Liver (tissue), 9 donors: ENCODE data around the gene AP1S2. TPM values are rescaled to one million over a fixed set of nuclear protein-coding genes. Genes with fewer than 3 reads are reported as not detected.

ENCODE experiments used
- DNase-seq: peaks from one replicate; pipeline ENCODE4 v3.0.0-alpha.2; 2017; ENCODE audit warnings: low spot score
- H3K27ac ChIP-seq, 2 donors: one replicate each; pipeline ENCODE4 v1.7.0; 2013; ENCODE audit warnings: inconsistent platforms in 2 of 2, low read length in 2 of 2, control low read depth in 1 of 2, low read depth in 1 of 2, mild to moderate bottlenecking in 1 of 2
- H3K27me3 ChIP-seq, 4 donors: one replicate each; pipeline versions ENCODE4 v1.6.1 to v1.7.0; 2013; ENCODE audit warnings: low read length in 3 of 4, inconsistent platforms in 1 of 4, mild to moderate bottlenecking in 1 of 4, moderate library complexity in 1 of 4; ENCODE audit not compliant: control insufficient read depth in 4 of 4, insufficient read depth in 4 of 4
- H3K36me3 ChIP-seq, 4 donors: one replicate each; pipeline versions ENCODE4 v1.6.1 to v1.7.0; 2013; ENCODE audit warnings: low read length in 3 of 4, mild to moderate bottlenecking in 3 of 4, low read depth in 1 of 4, moderate library complexity in 1 of 4; ENCODE audit not compliant: control insufficient read depth in 4 of 4, insufficient read depth in 3 of 4
- H3K4me1 ChIP-seq, 4 donors: one replicate each; pipeline versions ENCODE4 v1.6.1 to v1.7.0; 2013; ENCODE audit warnings: low read length in 3 of 4, mild to moderate bottlenecking in 3 of 4, moderate library complexity in 1 of 4; ENCODE audit not compliant: control insufficient read depth in 4 of 4, insufficient read depth in 4 of 4
- H3K4me3 ChIP-seq, 3 donors: one replicate each; pipeline versions ENCODE4 v1.6.1 to v1.7.0; 2013; ENCODE audit warnings: low read length in 3 of 3, control low read depth in 1 of 3, low read depth in 1 of 3, mild to moderate bottlenecking in 1 of 3
- H3K9ac ChIP-seq, 2 donors: one replicate each; pipeline ENCODE4 v1.7.0; 2013; ENCODE audit warnings: low read length in 2 of 2, mild to moderate bottlenecking in 2 of 2, moderate library complexity in 2 of 2, control low read depth in 1 of 2, low read depth in 1 of 2
- H3K9me3 ChIP-seq, 4 donors: one replicate each; pipeline versions ENCODE4 v1.6.1 to v1.7.0; 2013; ENCODE audit warnings: low read length in 3 of 4; ENCODE audit not compliant: control insufficient read depth in 4 of 4
- EGR1 ChIP-seq, 2 donors: IDR thresholded peaks; 2 replicates each; pipeline ENCODE4 v1.6.1; 2016 to 2018; ENCODE audit warnings: antibody characterized with exemption in 2 of 2, low read depth in 2 of 2
- FOXA1 ChIP-seq: IDR thresholded peaks from 2 replicates; pipeline ENCODE4 v1.6.1; 2016; ENCODE audit warnings: antibody characterized with exemption
- FOXA2 ChIP-seq: IDR thresholded peaks from 2 replicates; pipeline ENCODE4 v1.6.1; 2016; ENCODE audit warnings: antibody characterized with exemption
- GABPA ChIP-seq, 2 donors: IDR thresholded peaks in 1 of 2; conservative IDR thresholded peaks in 1 of 2; 2 replicates each; pipeline ENCODE4 v1.6.1; 2016; ENCODE audit warnings: antibody characterized with exemption in 2 of 2, mild to moderate bottlenecking in 1 of 2, moderate library complexity in 1 of 2
- HNF4A ChIP-seq, 2 donors: conservative IDR thresholded peaks; 2 replicates each; pipeline ENCODE4 v1.6.1; 2016; ENCODE audit warnings: antibody characterized with exemption in 2 of 2, mild to moderate bottlenecking in 2 of 2
- HNF4G ChIP-seq: IDR thresholded peaks from 2 replicates; pipeline ENCODE4 v1.6.1; 2016; ENCODE audit warnings: antibody characterized with exemption
- JUND ChIP-seq, 2 donors: IDR thresholded peaks; 2 replicates each; pipeline ENCODE4 v1.6.1; 2016; ENCODE audit warnings: antibody characterized with exemption in 2 of 2
- NR2F2 ChIP-seq: IDR thresholded peaks from 2 replicates; pipeline ENCODE4 v1.6.1; 2016; ENCODE audit warnings: antibody characterized with exemption
- RAD21 ChIP-seq, 2 donors: IDR thresholded peaks; 2 replicates each; pipeline ENCODE4 v1.6.1; 2016; ENCODE audit warnings: antibody characterized with exemption in 2 of 2, mild to moderate bottlenecking in 2 of 2
- RXRA ChIP-seq, 2 donors: IDR thresholded peaks; 2 replicates each; pipeline ENCODE4 v1.6.1; 2017 to 2018; ENCODE audit warnings: antibody characterized with exemption in 2 of 2, mild to moderate bottlenecking in 1 of 2
- SP1 ChIP-seq: IDR thresholded peaks from 2 replicates; pipeline ENCODE4 v1.6.1; 2018; ENCODE audit warnings: antibody characterized with exemption, mild to moderate bottlenecking
- TAF1 ChIP-seq: conservative IDR thresholded peaks from 2 replicates; pipeline ENCODE4 v1.6.1; 2016; ENCODE audit warnings: antibody characterized with exemption, mild to moderate bottlenecking
- YY1 ChIP-seq: IDR thresholded peaks from 2 replicates; pipeline ENCODE4 v1.6.1; 2016; ENCODE audit warnings: antibody characterized with exemption, mild to moderate bottlenecking
- WGBS: extraction: QIAGEN DNeasy Blood & Tissue Kit; methylation state at CpG from one replicate; pipeline ENCODE4 v1.1.7; 2013; 5-methylcytosine and 5-hydroxymethylcytosine counted together
- polyA plus RNA-seq, 2 donors: library from polyadenylated mRNA; stranded (reverse) in 1 of 2; unstranded in 1 of 2; fragments of 200-250 nt in 1 of 2; fragments of >200 nt in 1 of 2; fragmentation: Nextera tagmentation in 1 of 2; extraction: Ambion mirVana in 1 of 2; gene quantifications; one replicate each; pipeline versions ENCODE4 v1.2.1 to v1.2.3, GENCODE V29; 2013 to 2015
- total RNA-seq, 2 donors: library from RNA; depleted of rRNA; stranded (reverse); fragments of >200 nt; gene quantifications; one replicate each; pipeline ENCODE4 v1.2.3, GENCODE V29; 2014
- TF ChIP-seq, protein P1 (sequence below): IDR thresholded peaks from 2 replicates; pipeline ENCODE4 v1.6.1; 2016; ENCODE audit warnings: antibody characterized with exemption
- TF ChIP-seq, protein P2 (sequence below): IDR thresholded peaks from 2 replicates; pipeline ENCODE4 v1.6.1; 2016; ENCODE audit warnings: antibody characterized with exemption
- TF ChIP-seq, protein P3 (sequence below): IDR thresholded peaks from 2 replicates; pipeline ENCODE4 v1.6.1; 2016; ENCODE audit warnings: antibody characterized with exemption
- TF ChIP-seq, protein P4 (sequence below): IDR thresholded peaks from 2 replicates; pipeline ENCODE4 v1.6.1; 2016; ENCODE audit warnings: antibody characterized with exemption, mild to moderate bottlenecking
- TF ChIP-seq, protein P5 (sequence below): fragments of 150-350 bp; IDR thresholded peaks from 2 replicates; pipeline ENCODE4 v1.5.1; 2017; ENCODE audit warnings: improper control_type of control experiment, low read depth, low read length; ENCODE audit not compliant: missing input control
- donor health status: healthy.
- donor health status: healthy.
- donor health status: healthy.
- donor health status: healthy.
- donor health status: healthy.

AP1S2 gene
- total and polyA plus RNA-seq, 4 donors, result 6.1 to 25.7 (median 10.6) TPM

DNA sequence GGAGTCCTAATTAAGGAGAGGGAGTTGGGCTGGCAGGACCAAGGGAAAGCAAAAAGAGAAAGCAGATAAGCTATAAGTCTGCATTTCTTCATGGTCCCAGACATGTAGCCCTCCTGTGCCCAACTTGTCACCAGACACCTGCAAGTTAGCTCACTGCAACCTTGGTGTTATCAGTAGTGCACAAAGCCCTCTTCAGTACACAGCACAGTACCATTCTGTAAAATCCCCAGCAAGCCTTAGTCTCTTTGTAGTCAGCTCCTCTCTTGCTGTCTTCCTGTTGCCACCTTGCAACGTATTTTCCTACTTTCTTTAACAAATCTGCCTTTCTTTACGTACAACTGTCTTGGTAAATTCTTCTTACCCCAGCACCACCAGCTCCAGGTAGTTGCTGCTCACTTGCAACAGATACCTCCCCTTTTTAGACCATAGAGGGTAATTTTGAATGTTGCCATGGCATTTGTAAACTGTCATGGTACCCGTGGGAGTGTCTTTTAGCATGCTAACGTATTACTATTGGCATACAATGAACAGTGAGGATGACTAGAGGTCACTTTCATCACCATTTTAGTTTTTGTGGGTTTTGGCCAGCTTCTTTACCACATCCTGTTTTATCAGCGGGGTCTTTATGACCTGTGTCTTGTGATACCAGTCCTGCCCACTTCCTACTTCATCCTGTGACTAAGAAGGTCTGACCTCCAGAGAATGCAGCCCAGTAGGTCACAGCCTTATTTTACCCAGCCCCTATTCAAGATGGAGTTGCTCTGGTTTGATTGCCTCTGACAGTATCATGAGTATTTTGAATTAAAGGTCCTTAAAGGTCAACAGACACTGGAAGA, 28.3 kb upstream of the AP1S2 start:
- H3K4me3 ChIP-seq, result no peak overlapping the region
- H3K27me3 ChIP-seq, result no peaks in the 10 kb centered on the region
- TF ChIP-seq HNF4A (conservative IDR thresholded peaks at IDR 0.05) (no peak), FOXA2 (no peak), SP1 (no peak), YY1 (no peak), TAF1 (no peak), GABPA (IDR thresholded peaks at IDR 0.05 in 1 of 2, conservative IDR thresholded peaks at IDR 0.05 in 1 of 2) (no peak), JUND (IDR thresholded peaks at IDR 0.05) (no peak), HNF4G (no peak)
- TF ChIP-seq, protein P1, sequence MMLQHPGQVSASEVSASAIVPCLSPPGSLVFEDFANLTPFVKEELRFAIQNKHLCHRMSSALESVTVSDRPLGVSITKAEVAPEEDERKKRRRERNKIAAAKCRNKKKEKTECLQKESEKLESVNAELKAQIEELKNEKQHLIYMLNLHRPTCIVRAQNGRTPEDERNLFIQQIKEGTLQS, result no peak
- TF ChIP-seq, protein P2, sequence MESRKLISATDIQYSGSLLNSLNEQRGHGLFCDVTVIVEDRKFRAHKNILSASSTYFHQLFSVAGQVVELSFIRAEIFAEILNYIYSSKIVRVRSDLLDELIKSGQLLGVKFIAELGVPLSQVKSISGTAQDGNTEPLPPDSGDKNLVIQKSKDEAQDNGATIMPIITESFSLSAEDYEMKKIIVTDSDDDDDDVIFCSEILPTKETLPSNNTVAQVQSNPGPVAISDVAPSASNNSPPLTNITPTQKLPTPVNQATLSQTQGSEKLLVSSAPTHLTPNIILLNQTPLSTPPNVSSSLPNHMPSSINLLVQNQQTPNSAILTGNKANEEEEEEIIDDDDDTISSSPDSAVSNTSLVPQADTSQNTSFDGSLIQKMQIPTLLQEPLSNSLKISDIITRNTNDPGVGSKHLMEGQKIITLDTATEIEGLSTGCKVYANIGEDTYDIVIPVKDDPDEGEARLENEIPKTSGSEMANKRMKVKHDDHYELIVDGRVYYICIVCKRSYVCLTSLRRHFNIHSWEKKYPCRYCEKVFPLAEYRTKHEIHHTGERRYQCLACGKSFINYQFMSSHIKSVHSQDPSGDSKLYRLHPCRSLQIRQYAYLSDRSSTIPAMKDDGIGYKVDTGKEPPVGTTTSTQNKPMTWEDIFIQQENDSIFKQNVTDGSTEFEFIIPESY, result no peak
- H3K9me3 ChIP-seq, result no peaks in the 10 kb centered on the region
- no peak for DNase-seq
- H3K27ac ChIP-seq, result no peak overlapping the region
- 57% methylated on average over 5 of the region's 5 CpGs for WGBS
- no peak overlapping the region for H3K9ac ChIP-seq
- H3K36me3 ChIP-seq, result no peaks in the 10 kb centered on the region
- no peaks in the 10 kb centered on the region for H3K4me1 ChIP-seq

DNA sequence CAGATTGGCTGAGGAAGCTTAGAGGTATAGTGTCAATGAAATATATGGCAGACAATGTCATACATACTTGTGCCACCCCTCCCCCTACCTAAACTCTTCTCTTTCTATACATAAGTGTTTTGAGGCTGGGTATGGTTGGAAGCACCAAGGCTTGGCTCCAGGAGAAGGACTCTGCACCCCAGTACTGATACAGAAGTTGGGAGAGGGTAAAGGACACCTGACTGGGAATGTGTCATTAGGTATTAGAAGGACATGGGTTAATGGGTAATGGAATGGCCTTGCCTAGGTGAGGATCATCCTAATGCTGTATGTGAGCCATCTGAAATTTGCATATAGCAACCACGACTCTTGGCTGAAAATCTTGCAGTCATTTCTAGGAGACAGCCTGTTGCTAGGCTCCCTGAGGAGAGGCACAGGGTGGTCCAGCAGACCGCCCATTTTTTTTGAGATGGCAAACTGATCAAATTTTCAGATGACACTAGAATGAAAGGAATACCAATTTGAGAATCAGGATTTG, 26.8 kb upstream of the AP1S2 start:
- no peak for DNase-seq
- Histone ChIP-seq H3K4me3 (no peak overlapping the region), H3K36me3 (no peaks in the 10 kb centered on the region), H3K4me1 (no peaks in the 10 kb centered on the region), H3K9me3 (no peaks in the 10 kb centered on the region), H3K27ac (no peak overlapping the region), H3K9ac (no peak overlapping the region), H3K27me3 (peaks cover 0 to 2% (median 0%) of the 10 kb centered on the region in 4 donors)
- no peak for TF ChIP-seq RAD21 (IDR thresholded peaks at IDR 0.05)
- no peak for TF ChIP-seq JUND (IDR thresholded peaks at IDR 0.05)
- no peak for TF ChIP-seq FOXA1
- TF ChIP-seq YY1, result no peak
- no peak for TF ChIP-seq FOXA2
- TF ChIP-seq, protein P3, sequence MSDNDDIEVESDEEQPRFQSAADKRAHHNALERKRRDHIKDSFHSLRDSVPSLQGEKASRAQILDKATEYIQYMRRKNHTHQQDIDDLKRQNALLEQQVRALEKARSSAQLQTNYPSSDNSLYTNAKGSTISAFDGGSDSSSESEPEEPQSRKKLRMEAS, result no peak
- no peak for TF ChIP-seq RXRA (IDR thresholded peaks at IDR 0.05)
- TF ChIP-seq, protein P4, sequence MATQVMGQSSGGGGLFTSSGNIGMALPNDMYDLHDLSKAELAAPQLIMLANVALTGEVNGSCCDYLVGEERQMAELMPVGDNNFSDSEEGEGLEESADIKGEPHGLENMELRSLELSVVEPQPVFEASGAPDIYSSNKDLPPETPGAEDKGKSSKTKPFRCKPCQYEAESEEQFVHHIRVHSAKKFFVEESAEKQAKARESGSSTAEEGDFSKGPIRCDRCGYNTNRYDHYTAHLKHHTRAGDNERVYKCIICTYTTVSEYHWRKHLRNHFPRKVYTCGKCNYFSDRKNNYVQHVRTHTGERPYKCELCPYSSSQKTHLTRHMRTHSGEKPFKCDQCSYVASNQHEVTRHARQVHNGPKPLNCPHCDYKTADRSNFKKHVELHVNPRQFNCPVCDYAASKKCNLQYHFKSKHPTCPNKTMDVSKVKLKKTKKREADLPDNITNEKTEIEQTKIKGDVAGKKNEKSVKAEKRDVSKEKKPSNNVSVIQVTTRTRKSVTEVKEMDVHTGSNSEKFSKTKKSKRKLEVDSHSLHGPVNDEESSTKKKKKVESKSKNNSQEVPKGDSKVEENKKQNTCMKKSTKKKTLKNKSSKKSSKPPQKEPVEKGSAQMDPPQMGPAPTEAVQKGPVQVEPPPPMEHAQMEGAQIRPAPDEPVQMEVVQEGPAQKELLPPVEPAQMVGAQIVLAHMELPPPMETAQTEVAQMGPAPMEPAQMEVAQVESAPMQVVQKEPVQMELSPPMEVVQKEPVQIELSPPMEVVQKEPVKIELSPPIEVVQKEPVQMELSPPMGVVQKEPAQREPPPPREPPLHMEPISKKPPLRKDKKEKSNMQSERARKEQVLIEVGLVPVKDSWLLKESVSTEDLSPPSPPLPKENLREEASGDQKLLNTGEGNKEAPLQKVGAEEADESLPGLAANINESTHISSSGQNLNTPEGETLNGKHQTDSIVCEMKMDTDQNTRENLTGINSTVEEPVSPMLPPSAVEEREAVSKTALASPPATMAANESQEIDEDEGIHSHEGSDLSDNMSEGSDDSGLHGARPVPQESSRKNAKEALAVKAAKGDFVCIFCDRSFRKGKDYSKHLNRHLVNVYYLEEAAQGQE, result no peak
- TF ChIP-seq NR2F2, result no peak
- no peak for TF ChIP-seq TAF1
- TF ChIP-seq, protein P2, result no peak
- no peak for TF ChIP-seq SP1
- TF ChIP-seq, protein P5, sequence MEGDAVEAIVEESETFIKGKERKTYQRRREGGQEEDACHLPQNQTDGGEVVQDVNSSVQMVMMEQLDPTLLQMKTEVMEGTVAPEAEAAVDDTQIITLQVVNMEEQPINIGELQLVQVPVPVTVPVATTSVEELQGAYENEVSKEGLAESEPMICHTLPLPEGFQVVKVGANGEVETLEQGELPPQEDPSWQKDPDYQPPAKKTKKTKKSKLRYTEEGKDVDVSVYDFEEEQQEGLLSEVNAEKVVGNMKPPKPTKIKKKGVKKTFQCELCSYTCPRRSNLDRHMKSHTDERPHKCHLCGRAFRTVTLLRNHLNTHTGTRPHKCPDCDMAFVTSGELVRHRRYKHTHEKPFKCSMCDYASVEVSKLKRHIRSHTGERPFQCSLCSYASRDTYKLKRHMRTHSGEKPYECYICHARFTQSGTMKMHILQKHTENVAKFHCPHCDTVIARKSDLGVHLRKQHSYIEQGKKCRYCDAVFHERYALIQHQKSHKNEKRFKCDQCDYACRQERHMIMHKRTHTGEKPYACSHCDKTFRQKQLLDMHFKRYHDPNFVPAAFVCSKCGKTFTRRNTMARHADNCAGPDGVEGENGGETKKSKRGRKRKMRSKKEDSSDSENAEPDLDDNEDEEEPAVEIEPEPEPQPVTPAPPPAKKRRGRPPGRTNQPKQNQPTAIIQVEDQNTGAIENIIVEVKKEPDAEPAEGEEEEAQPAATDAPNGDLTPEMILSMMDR, result no peak
- no peak for TF ChIP-seq HNF4A (conservative IDR thresholded peaks at IDR 0.05)
- TF ChIP-seq GABPA (IDR thresholded peaks at IDR 0.05 in 1 of 2, conservative IDR thresholded peaks at IDR 0.05 in 1 of 2), result no peak
- TF ChIP-seq HNF4G, result no peak
- TF ChIP-seq, protein P1, result no peak
- no peak for TF ChIP-seq EGR1 (IDR thresholded peaks at IDR 0.05; ENCODE audit: low read depth in 2 of 2)
- 68% methylated on average over 2 of the region's 2 CpGs for whole genome bisulfite sequencing
